Keratinocyte (primary cell): Measurements from ENCODE around the gene RCN2.

Source experiments
- EZH2 ChIP-seq: IDR thresholded peaks from one replicate; pipeline ENCODE4 v1.6.1; 2012; ENCODE audit warnings: inconsistent platforms, mild to moderate bottlenecking, low read length, moderate library complexity
- TF ChIP-seq, protein P1 (sequence below), 3 experiments: IDR thresholded peaks in 1 of 3; conservative IDR thresholded peaks in 1 of 3; optimal IDR thresholded peaks in 1 of 3; 2 replicates in 2 of 3; 3 replicates in 1 of 3; pipeline versions ENCODE3 to v1.5.1; 2011; ENCODE audit warnings: low read length in 3 of 3, mild to moderate bottlenecking in 3 of 3, moderate library complexity in 2 of 3, control low read depth in 1 of 3, inconsistent platforms in 1 of 3; ENCODE audit not compliant: insufficient read depth in 2 of 3; ENCODE audit errors: extremely low read depth in 1 of 3

DNA sequence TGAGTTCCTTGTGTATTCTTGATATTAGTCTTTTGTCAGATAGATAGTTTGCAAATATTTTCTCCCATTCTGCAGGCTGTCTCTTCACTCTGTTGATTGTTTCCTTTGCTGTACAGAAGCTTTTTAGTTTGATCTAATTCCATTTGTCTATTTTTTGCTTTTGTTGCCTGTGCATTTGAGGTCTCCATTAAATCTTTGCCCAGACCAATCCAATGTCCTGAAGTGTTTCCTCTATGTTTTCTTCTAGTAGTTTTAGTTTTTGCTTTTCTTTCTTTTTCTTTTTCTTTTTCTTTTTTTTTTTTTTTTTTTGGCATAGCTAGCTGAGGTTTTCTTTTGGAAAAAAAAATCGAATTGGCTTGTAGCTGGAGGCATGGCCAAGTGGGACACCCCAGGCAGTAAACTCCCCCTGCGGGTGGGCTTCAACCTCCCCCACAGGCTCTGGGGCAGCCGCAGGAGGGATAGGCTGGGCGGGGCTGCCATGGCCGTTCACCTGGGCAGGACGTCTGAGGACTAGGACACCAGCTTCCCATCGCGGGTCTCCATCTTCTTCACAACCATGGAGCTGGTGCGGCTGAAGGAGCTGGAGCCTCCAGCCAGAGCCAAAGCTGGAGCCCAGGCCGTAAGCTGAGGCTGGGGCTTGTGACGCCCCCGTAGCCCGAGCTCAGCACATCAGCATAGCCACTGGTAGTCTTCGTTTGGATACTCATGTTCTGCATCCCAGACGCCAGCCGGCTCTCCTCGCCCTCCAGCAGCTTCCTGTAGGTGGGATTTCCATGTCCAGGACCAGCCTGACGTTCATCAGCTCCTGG lies 47.2 kb downstream of the RCN2 start:
- TF ChIP-seq, protein P1, sequence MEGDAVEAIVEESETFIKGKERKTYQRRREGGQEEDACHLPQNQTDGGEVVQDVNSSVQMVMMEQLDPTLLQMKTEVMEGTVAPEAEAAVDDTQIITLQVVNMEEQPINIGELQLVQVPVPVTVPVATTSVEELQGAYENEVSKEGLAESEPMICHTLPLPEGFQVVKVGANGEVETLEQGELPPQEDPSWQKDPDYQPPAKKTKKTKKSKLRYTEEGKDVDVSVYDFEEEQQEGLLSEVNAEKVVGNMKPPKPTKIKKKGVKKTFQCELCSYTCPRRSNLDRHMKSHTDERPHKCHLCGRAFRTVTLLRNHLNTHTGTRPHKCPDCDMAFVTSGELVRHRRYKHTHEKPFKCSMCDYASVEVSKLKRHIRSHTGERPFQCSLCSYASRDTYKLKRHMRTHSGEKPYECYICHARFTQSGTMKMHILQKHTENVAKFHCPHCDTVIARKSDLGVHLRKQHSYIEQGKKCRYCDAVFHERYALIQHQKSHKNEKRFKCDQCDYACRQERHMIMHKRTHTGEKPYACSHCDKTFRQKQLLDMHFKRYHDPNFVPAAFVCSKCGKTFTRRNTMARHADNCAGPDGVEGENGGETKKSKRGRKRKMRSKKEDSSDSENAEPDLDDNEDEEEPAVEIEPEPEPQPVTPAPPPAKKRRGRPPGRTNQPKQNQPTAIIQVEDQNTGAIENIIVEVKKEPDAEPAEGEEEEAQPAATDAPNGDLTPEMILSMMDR (optimal IDR thresholded peaks at IDR 0.05 in 1 of 3, IDR thresholded peaks at IDR 0.05 in 1 of 3, conservative IDR thresholded peaks at IDR 0.05 in 1 of 3; ENCODE audit: extremely low read depth in 1 of 3, insufficient read depth in 2 of 3, low read length in 3 of 3): no peak
- no peak for TF ChIP-seq EZH2
